GM12865 (cell line): ENCODE measurements around the gene PROKR2.

Source experiments
- DNase-seq: peaks from one replicate; pipeline ENCODE4 v3.0.0; 2010; ENCODE audit warnings: low read depth
- H3K4me3 ChIP-seq: 2 replicates; pipeline ENCODE4 v1.5.1; 2011; ENCODE audit warnings: mild to moderate bottlenecking, low read depth, low read length, control low read depth
- CTCF ChIP-seq: IDR thresholded peaks from 2 replicates; pipeline ENCODE4 v1.5.1; 2011; ENCODE audit warnings: low read length, control low read depth, low read depth, inconsistent platforms; ENCODE audit not compliant: insufficient read depth; ENCODE audit errors: missing control alignments

The PROKR2 gene

GRCh38 chr20:5290596-5290995 is 26.2 kb downstream of the PROKR2 start:
- no peak for DNase-seq
- TF ChIP-seq CTCF = no peak
- H3K4me3 ChIP-seq = no peak overlapping the region

GRCh38 chr20:5282561-5282960 is 34.2 kb downstream of the PROKR2 start:
- TF ChIP-seq CTCF = no peak
- no peak overlapping the region for H3K4me3 ChIP-seq
- no peak for DNase-seq

- TF ChIP-seq CTCF = no peak
- no peak for DNase-seq
- H3K4me3 ChIP-seq = no peak overlapping the region
Measured at GRCh38 chr20:5279661-5280060, 37.1 kb downstream of the PROKR2 start.

- TF ChIP-seq CTCF = no peak
- no peak overlapping the region for H3K4me3 ChIP-seq
- DNase-seq = no peak
Measured at GRCh38 chr20:5272268-5272667, 44.5 kb downstream of the PROKR2 start.

GRCh38 chr20:5270603-5271002 is 46.2 kb downstream of the PROKR2 start:
- no peak for TF ChIP-seq CTCF
- no peak overlapping the region for H3K4me3 ChIP-seq
- DNase-seq = no peak

- DNase-seq = peak; percentile 18
- no peak for TF ChIP-seq CTCF
- H3K4me3 ChIP-seq = no peak overlapping the region
Measured at GRCh38 chr20:5268449-5268848, 48.3 kb downstream of the PROKR2 start.

GRCh38 chr20:5267092-5267491 is 49.7 kb downstream of the PROKR2 start:
- no peak for TF ChIP-seq CTCF
- peak; percentile 33 for DNase-seq
- H3K4me3 ChIP-seq = no peak overlapping the region
